NCI-H345 treated with DMSO at 0.1 percent for 48 hours (cell line): ENCODE measurements around the gene NDUFA13.

ENCODE experiments used
- DNase-seq: peaks from one replicate; lab custom pipeline; 2025; ENCODE audit not compliant: unreplicated experiment; lab: John Stamatoyannopoulos, UW

NDUFA13 gene

GRCh38 chr19:19544954-19545591 lies 29.0 kb downstream of the NDUFA13 start:
- no peak for DNase-seq

DNA sequence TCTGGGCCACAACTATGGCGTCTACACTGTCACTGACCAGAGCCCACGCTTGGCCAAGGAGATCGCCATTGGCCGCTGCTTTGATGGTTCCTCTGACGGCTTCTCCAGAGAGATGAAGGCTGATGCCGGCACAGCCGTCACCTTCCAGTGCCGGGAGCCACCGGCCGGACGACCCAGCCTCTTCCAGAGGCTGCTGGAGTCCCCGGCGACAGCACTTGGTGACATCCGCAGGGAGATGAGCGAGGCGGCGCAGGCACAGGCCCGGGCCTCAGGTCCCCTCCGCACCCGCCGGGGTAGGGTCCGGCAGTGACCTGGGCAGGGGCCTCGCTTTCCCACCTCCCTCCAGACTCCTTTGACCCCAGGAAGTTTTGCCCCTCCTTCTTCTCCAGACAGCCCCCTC lies 29.7 kb downstream of the NDUFA13 start:
- no peak for DNase-seq

DNA sequence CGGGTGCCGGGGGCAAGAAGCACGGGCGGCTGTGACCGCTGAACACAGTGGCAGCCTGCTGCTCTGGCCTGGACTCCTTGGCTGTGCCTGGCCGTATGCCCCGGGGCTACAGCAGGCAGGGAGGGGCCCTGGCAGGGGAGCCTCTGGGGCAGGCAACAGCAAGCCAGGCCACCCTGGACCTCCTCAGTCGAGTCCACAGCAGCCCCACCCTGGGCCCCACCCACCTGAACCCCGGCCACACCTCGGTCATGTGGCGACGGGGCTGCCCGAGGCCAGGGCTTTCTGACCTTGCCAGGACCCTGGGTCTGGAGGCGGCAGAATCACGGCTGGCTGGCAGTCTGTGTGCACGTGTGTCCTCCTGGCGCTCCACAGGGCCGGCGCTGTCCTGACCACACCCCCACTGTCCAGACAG lies 30.7 kb downstream of the NDUFA13 start:
- DNase-seq = no peak

DNA sequence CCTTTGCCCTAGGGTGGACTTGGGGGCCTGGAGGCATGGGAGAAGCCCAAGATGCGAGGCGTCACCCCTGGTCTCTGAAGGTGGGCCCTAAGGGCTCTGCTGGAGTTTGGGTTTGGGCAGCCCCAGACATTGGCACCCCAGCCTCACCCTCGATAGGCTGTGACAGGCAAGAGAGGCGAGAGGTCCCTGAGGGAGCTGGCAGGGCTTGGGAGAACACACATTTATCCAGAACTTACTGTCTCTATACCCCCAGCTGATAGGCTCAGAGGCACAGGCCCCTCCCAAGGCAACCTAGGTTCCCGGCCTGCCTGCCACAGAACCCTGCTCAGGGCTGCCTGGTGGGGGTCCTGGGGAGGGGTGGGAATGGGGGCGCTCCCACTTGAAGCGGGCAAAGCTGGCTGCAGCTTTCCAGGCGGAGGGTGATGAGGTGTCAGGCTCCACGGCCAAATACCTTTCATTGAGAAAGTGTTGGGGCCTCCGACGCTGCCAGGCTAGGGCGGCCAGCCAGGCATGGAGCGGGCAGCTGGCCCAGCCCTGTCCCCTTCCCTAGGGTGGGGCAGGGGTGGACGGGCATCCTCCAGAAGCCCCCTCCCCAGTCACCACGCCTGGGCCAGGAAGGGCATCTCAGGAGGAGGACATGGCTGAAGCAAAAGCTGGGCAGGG lies 31.8 kb downstream of the NDUFA13 start:
- DNase-seq = no peak

DNA sequence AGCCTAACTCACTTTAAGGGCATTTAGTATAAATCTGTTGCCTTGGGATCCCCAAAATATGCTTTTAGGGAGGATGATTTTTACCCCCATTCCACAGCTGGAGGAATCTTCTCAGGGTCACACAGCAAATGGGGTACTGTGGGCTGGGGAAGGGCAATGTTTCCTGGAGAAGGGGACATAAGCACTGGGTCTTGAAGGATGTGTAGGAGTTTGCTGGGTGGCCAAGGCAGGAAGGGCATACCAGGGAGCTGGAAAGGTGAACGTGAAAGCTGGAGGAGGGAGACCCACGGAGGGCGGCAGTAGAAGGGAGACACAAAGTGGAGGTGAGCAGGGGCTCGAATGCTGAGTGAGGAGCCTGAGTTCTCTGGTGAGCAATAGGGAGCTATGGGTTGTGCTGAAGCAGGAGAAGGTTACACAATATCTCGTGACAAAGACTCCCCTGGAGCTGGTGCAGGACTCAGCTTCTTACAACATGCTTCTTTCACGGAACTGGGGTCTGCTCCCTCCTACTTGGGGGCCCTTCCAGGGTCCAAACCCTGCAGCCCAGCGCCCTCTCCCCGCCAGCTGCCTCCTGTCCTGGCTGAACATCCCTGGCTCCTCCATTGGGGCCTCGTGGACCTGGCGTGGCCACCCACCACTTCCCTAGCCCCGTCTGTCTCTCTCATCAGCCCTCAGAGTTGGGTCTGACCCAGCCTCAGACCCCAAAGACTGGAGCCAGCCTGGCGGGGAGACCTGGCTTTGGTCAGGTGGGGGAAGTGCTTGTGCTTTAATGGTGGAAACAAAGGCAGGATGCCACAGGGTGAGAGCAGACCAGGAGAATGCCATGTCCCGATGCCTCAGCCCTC lies 33.1 kb downstream of the NDUFA13 start:
- no peak for DNase-seq

- DNase-seq = no peak
Measured at GRCh38 chr19:19549804-19550464, 33.9 kb downstream of the NDUFA13 start.

DNA sequence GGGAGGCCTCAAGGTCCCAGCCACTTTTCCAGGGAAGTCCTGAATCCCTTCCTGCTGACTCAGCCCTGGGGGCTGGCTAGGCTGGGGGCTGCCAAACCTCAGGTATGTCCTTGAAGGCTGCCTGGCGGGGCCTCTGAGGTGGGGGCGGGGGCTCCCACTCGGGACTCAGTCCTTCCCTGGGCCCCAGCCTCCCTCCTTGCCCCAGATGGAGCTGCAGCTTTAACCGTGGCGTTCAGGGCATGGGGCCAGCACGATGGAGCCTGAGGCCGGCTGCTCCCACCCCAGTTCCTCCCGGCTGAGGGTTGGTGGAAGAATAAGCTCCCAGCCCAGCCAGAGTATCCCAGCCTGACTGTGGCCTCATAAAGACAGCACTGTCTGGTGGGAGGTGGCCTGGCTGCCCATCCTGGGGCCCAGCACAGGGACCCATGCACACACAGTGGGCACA lies 34.5 kb downstream of the NDUFA13 start:
- no peak for DNase-seq

GRCh38 chr19:19550972-19551852 lies 35.2 kb downstream of the NDUFA13 start:
- DNase-seq = no peak

DNA sequence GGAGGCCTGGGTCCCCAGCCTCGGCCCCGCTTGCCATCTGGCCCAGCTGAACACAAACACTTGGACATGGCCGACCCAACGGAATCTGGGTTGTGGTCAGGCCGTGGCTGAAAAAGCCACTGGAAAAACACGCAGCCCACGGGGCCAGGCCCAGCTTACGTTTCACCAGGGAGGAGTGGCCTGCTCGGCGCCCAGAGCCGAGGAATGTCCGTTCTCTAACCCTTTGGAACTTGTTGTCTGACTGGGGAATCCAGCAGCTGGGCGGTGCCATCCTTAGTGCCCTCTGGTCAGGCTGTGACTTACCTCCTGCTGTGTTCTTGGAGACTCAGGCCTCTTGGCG lies 35.8 kb downstream of the NDUFA13 start:
- no peak for DNase-seq

DNA sequence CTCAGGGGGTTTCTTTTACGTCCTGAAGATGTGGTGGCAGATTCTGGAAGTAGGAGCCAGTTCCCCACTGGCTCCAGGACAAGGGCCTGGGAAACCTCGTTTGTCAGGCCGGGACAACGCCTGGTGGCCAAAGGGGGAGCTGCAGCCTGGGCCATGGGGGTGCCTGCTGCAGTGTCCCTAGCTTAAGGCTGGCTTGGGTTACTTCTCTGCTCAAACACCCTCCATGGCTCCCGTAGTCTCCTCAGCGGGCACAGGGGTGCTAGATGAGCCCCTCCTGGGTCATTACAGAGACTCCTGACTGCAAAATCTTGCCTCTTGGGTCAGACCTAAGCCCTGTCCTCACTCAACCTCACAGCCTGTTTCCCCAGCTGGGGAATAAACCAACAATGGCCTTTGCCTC lies 36.8 kb downstream of the NDUFA13 start:
- DNase-seq = no peak

DNA sequence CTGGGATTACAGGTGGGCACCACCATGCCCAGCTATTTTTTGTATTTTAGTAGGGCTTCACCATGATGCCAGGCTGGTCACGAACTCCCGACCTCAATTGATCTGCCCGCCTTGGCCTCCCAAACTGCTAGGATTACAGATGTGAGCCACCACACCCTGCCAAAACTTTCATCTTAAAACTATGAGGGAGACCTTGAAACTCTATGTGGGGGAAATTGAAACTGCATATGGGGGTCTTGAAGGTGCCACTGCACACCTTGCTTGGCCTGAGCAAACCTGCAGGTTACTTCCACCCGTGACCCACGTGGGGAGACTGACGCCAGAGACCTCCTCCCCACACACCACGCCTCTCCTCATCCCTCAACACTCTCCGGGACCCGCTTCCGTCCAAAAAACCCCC lies 37.6 kb downstream of the NDUFA13 start:
- no peak for DNase-seq

GRCh38 chr19:19554074-19555023 lies 38.3 kb downstream of the NDUFA13 start:
- no peak for DNase-seq

GRCh38 chr19:19558055-19558454 lies 42.0 kb downstream of the NDUFA13 start:
- no peak for DNase-seq

GRCh38 chr19:19558636-19559035 lies 42.6 kb downstream of the NDUFA13 start:
- DNase-seq = no peak

GRCh38 chr19:19559931-19560330 lies 43.9 kb downstream of the NDUFA13 start:
- DNase-seq = no peak

- no peak for DNase-seq
Measured at GRCh38 chr19:19561946-19562664, 46.1 kb downstream of the NDUFA13 start.

DNA sequence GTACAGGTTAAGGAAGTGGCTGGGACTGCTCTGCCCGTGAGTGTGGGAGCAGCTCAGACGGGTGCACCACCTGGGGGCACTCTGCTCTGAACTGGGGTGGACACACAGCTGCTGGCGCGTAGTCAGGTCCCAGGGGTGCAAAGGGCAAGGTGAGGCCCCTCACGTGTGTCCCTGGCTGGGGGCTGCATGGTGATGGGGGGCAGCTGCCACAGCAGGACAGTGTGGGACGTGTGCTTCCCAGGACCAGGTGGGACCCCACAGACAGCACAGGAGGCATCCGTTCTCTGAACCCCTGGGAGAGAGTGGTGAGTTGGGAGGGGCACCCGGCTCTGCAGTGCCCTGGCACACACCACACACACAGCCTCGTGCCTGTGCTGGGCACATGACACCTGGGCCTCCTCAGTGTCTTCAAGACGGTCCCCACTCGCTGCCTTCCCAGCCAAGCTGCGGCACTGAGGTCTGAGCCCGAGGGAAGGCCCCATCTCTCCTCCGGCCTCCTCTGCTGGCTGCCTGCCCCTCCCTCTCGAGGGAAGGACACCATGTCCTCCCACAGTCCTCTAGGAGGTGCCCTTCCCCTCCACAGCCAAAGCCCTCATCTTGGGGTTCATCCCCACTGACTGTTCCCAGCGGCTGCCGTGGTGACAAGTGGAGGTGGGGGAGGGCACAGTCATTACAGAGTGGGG lies 46.8 kb downstream of the NDUFA13 start:
- no peak for DNase-seq

- DNase-seq = no peak
Measured at GRCh38 chr19:19563348-19563848, 47.4 kb downstream of the NDUFA13 start.
